ENCODE results near the gene ALPL. TPM values are rescaled to one million over a fixed set of nuclear protein-coding genes. Genes with fewer than 3 reads are reported as not detected.

ALPL gene
- total RNA-seq, 1 experiment from 2014 or later, result 84.8 TPM

GRCh38 chr1:21550866-21551475 is 41.7 kb downstream of the ALPL start:
- Histone ChIP-seq H3K9ac (ENCODE audit: extremely low read depth, insufficient read length, low read length) (no peak overlapping the region), H3K79me2 (ENCODE audit: insufficient read depth, low read length) (no peaks in the 10 kb centered on the region), H4K91ac (ENCODE audit: insufficient read length, low read depth, low read length) (no peak overlapping the region), H3K27me3 (ENCODE audit: insufficient read depth, low read length) (no peaks in the 10 kb centered on the region), H3T11ph (ENCODE audit: low read length) (no peak overlapping the region), H3K14ac (ENCODE audit: insufficient read depth, low read length) (no peak overlapping the region), H4K8ac (replicated peaks; ENCODE audit: insufficient read length, low read depth, low read length) (no peak overlapping the region), H2BK120ac (ENCODE audit: low read depth, low read length, poor library complexity, severe bottlenecking) (no peak overlapping the region), H4K20me1 (ENCODE audit: control insufficient read depth, insufficient read depth, insufficient read length) (no peaks in the 10 kb centered on the region), H3K23me2 (ENCODE audit: insufficient read length, low read depth, low read length, poor library complexity, severe bottlenecking) (no peaks in the 10 kb centered on the region), H3K56ac (ENCODE audit: insufficient read length, low read depth, low read length) (no peak overlapping the region), H3K4ac (ENCODE audit: low read depth, low read length) (no peak overlapping the region), H2BK5ac (ENCODE audit: insufficient read length, low read length) (no peak overlapping the region), H2AFZ (ENCODE audit: low read length) (no peak overlapping the region), H2BK12ac (ENCODE audit: insufficient read length, low read depth, low read length) (no peak overlapping the region), H3K23ac (ENCODE audit: insufficient read length, low read depth, low read length) (no peak overlapping the region), H3K4me1 (ENCODE audit: insufficient read depth, low read length) (peaks cover 2% of the 10 kb centered on the region; the same call in 1 of the 2 replicates), H2BK20ac (ENCODE audit: low read depth, low read length, poor library complexity, severe bottlenecking) (no peak overlapping the region), H3K18ac (ENCODE audit: insufficient read length, low read depth, low read length) (no peak overlapping the region), H2BK15ac (ENCODE audit: low read depth, low read length) (no peak overlapping the region), H3K79me1 (ENCODE audit: insufficient read depth, low read depth, low read length, poor library complexity, severe bottlenecking) (no peaks in the 10 kb centered on the region), H3K4me2 (ENCODE audit: insufficient read depth, insufficient read length, low read length) (no peak overlapping the region), H4K5ac (ENCODE audit: insufficient read length, low read depth, low read length) (no peak overlapping the region), H3K9me3 (ENCODE audit: control insufficient read depth, low read depth, low read length) (no peaks in the 10 kb centered on the region), H3K27ac (ENCODE audit: insufficient read length, low read depth, low read length) (no peak overlapping the region), H2AK5ac (ENCODE audit: insufficient read length, low read length) (no peak overlapping the region)
- H3K4me1 Mint-ChIP-seq, result peaks cover 35 to 42% of the 10 kb centered on the region in 2 experiments
- no peak for TF ChIP-seq CTCF (conservative IDR thresholded peaks at IDR 0.05)
- no peak overlapping the region for H3K4me3 Mint-ChIP-seq
- no peaks in the 10 kb centered on the region for H3K9me3 Mint-ChIP-seq
- peak overlapping the region; percentile 6 to 29 (median 7); a peak in 4 of 7 replicates for H3K27ac Mint-ChIP-seq
- WGBS (ENCODE audit: extremely low coverage, insufficient read length, low lambda C conversion rate), result no CpG with 5 or more reads among the region's 12 CpGs
- H3K36me3 Mint-ChIP-seq (ENCODE audit: insufficient read depth in 1 of 3, low read depth in 3 of 3), result peaks cover 0 to 11% (median 5%) of the 10 kb centered on the region in 3 experiments; a peak in 5 of 7 replicates
- no peaks in the 10 kb centered on the region for H3K27me3 Mint-ChIP-seq (ENCODE audit: low read depth)
- peak; percentile 22 for DNase-seq
